Measurements from ENCODE around the gene KDR.

Gene KDR

DNA sequence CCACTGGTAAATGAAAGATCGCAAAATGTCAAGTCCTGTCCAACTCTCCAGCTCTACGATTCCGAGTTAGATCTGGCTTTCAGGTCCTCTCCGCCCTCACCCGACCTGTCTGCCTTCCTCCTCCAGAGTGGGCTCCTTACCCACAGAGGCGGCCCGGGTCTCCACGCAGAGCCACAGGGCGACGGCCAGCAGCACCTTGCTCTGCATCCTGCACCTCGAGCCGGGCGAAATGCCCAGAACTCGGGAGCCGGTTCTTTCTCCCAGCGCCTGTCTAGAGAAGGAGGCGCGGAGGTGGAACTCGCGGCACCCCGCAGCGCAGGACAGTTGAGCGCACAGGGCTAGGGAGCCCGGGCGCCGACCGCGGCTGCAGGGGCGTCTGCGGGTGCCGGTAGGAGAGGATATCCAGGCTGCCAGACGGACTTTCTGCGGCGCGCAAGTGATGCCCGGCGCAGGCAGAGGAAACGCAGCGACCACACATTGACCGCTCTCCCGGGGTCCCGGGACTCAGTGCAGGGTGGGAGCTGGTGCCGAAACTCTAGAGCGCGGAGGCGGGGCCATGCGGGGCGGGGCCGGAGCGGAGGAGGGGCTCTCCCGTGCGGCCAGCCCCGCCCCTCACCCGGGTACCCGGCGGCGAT lies at the start of gene KDR:
Gene KDR (minus strand): TSS at position 509 of the 635 bp plus-strand sequence. CDS start 302 bp downstream, at position 207.
- DNase-seq, result no peak

DNA sequence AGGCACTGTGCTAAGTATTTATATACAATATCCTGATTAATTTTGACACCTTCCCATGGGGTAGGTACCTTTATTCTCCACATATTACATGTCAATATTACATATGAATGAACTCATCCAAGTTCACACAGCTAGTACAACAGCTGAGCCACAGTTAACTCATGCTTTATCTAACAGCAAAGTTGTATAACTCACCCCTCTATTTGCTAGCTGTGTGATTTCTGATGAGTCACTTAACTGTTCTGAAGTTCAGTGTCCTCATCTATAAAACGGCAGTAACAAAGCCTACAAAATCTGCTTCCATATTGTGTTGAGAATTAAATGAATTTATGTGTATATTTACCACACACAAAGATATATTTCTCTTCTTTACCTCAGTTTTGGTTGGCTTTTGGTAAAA lies 48.2 kb upstream of the KDR start:
- no peak for DNase-seq

DNA sequence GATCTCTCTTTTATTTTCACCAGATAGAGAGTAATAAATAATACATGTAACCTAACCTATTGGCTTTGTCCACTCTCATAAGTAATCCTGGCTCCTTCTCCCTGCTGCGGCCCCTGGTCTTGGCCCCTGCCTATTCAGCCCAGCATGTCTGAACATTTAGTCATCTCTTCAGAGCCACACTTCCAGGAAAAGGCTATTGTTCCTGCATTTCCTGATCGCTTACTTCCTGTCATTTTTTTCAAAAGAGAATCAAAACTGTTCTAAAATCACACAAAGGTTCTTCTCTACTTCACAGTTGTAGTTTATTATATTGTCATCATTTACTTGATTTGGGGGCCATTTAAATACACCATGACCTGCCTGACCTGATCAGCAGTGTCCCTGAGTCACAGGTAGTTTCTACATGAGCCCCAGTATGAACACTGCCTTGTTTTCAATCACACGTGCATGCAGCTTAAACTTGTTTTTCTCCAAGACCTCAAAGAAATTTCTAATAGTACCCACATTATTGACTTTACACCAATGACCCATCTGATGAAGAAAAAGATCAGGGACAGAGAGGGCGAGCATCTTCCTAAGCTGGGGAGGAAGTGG lies 47.4 kb upstream of the KDR start:
- no peak for DNase-seq

DNA sequence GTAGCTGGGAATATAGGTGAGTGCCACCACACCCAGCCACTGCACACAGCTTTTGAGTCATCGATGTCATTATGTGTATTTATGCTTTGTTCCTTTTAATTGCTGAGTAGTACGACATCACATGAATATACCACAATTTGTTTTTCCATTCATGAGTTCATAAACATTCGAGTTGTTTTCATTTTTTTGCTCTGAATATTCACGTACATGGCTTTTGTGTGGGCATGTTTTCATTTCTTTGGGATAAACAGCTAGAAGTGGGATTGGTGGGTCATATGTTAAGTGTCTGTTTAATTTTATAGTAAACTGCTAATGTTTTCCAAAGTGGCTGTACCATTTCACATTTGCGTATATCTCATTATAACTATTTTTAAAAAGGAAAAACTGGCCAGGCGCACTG lies 45.1 kb upstream of the KDR start:
- no peak for DNase-seq

DNA sequence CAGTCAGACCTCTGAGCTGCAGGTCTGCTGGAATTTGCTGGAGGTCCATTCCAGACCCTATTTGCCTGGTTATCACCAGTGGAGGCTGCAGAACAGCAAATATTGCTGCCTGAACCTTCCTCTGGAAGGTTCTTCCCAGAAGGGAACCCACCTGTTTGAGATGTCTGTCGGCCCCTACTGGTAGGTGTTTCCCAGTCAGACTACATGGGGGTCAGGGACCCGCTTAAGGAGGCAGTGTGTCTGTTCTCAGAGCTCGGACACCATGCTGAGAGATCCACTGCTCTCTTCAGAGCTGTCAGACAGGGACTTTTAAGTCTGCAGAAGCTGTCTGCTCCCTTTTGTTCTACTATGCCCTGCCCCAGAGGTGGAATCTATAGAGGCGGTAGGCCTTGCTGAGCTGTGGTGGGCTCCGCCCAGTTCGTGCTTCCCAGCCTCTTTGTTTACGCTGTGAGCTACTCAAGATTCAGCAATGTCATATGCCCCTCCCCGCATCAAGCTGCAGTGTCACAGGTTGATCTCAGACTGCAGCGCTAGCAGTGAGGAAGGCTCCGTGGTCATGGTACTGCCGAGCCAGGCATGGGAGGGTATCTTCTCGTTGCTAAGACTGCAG lies 44.1 kb upstream of the KDR start:
- no peak for DNase-seq

DNA sequence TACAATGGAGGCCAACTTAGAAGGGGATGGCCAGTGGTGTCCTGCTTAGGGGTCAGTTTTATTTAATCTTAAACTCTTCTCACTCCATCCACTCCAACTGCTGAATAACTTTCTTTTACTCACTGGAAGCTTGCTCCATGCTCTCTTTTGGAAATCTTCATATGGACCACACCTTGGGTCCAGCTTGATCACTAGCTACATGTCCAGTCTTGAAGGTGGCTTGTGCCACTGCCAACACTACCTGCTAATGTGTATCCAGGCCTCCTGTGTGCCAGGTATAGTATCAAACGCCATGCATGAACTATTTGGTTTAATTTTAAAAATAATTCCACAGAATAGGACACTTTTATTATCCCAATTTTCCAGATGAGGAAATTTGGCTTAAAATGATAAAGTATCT lies 37.0 kb upstream of the KDR start:
- no peak for DNase-seq

DNA sequence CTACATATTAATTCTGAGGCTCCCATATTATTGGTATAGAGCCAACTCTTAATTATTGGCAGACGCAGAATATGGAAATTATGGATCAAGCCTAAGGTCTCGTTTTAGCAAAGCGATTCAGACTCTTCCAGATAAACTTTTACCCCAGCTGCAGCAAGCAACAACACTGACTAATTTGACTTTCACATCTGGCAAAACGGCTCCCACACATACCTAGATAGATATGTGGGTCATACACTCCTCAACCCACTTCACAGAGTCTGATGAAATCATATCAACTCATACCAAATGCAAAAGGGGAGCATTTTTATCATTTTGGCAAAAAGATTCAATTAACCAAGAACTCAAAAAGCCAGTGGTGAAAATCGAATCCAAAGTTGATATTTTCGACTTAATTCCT lies 36.3 kb upstream of the KDR start:
- no peak for DNase-seq

DNA sequence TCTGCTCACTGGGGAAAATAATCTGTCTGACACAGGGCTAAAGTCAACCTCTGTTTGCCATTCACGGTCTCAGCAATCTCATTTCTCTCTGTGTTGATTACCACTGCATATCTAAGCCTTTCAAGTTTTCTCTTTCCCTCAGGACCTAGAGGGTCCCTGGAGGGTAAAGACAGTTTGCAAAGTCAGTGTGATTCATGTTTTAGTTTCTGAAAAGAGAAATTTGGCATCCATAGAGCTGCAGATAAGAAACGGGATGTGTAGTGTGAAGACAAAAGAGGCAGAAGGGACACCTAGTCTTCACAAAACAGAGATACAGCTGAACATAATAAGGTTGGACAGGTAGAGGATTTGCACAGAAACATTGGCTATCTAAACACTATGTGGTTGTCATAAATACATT lies 34.5 kb upstream of the KDR start:
- no peak for DNase-seq

DNA sequence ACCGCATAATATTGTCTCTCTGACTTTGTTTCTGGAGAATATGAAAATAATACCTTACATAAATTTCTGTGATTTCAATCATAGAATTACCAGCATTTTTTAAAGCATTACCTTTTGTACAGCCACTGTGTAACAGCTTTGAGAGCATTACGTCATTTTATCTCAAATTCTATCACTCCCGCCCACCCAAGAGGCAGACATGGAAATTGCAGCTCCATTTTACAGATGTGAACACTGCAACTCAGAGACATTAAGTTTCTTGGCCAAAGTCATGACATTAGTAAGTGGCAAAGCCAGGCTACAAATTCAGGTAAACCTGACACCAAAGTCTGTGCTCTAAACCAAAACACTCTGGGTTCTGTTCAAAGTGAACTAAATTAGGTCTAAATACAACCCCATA lies 33.6 kb upstream of the KDR start:
- no peak for DNase-seq

DNA sequence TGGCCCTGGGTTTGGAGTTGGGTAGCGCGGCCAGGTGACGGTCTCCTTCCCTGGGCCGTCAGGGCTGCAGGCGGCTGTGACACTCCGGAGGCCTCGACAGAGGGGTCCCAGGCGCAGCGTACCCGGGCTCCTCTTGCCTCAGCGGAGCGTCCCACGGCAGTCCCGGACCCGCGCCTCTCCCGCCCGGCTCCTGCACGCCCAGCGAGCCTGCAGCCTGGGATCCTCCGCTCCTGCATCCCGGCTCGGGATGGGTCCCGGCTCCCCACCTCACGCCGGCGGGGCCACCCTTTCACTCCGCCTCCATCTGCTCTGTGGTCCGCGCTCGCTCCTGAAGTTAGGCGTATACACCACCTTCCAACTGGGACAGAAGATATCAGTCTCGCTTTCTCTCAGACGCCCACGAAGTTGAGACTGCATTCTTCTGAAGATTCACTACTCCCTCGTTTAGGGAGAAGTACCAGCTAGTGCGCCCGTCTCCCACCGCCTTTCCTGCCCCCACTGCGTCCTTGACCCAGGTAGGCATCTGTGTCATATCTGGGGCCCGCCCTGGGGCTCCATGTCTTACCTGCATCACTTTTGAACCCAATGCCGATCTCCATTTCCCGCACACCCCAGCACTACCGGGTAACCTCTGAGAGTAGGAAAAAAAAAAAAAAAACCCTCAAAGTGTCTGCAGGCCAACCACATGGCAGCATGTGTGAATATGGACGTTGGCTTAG lies 32.3 kb upstream of the KDR start:
- DNase-seq, result no peak

DNA sequence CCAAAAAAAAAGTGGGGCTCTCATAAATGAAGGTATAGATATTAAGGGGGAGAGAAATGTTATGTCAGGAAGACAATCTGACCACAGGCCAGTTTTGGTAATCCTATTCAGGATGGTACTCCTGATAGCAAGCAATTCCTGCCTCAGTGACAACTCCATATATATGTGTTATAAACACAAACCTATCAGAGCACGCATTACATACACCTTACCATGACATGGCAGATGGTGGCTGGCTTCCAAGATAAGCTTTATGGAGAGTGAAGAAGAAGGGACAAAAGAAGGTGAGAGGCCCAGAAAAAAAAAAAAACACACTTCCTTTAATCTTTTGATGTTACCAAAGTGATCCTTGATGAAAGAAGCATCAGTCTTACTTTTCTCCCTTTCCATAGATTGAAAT lies 29.5 kb upstream of the KDR start:
- no peak for DNase-seq

DNA sequence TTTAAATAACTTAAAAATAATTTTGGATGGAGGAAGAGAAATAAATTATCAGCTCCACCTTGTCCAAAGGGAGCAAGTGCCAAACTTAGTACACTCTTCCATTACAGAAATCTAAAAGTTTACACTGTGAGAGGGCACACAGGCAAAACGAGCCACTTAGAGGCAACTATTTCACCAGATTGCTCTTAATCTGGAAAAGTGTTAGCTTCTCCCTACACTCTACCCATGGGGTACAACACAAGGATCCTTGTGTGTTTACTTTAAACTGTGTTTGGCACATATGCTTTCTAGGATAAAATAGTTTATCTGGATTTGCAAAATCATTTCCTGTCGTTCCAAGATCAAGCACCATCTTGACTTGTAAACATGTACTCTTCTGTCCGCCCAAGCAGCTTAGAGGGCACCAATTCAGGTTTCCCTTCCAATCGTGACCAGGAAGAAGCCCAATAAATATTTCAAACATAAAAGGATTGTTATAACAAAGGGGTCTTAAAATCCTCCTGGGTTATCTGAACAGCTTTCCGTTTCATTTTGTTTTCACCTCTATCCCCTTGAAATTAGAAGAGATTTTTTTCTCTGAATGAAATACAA lies 29.0 kb upstream of the KDR start:
- no peak for DNase-seq

DNA sequence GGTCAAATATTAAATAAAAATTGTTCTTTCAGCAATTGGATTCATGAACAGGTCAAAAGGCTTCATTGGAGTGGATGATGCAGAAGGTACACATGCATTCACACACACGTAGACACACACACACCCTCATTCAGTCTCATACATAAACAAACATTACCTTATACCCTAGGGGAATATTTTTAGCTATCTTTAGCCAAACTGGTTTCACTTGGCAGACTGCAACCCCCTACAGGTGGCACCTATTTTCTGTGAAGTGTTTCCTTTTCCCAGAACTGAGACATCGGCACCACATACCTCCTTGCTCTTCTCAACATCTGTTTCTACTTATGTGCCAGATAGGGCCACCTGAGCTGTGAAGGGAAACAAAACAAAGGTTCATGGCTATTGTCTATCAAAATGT lies 18.5 kb upstream of the KDR start:
- no peak for DNase-seq

DNA sequence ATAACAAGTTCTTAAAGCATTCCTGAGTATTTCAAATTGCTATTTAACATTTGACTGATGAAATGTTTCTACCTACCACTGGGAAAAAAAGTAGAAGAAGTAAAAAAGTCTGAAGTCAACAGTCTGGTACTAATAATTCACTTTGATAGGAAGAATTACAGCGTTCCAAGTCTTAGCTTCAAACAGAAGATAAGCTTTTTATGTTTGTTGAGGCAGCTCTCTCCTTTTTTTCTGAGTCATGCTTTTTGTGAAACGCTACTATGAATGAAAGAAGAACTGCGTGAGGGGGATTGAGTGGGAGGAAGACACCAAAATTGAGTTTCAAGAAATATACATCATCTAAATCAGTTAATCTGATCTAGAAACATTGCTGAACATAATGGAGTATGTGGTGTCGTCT lies 13.0 kb upstream of the KDR start:
- no peak for DNase-seq

DNA sequence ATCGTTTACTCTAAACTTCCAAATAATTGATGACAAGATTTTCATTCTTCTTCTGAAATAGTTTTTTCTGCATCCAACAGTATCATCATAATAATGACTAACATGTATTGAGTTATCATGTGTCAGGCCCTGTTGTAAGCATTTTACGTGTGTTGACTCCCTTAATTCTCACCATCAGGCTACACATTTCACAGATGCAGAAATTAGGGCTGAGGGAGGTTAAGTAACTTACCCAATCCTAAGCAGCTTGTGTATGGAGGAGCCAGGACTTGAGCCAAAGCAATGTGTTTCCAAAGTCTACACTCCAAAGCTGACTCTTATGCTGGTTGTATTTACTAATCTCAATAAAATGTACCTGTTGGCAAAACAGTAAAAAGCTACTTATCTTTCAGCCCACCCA lies 11.2 kb upstream of the KDR start:
- DNase-seq, result no peak

DNA sequence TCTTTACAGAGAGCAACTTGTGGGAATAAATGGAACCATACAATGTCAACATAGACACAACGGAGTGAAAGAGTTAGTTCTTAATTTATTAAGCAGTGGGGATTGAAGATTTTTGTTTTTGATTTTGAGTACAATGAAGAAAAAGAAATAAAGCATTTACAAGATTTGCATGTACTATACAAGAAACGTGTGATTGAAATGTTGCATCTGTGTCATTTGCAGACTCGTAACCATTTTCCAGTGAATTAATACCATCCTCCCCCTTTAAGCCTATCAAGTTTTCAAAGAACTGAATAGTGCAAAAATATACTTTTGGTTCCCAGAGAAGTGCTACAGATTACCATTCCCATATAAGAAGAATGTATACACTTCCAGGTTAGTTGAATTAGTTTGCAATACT lies 8.6 kb upstream of the KDR start:
- no peak for DNase-seq

DNA sequence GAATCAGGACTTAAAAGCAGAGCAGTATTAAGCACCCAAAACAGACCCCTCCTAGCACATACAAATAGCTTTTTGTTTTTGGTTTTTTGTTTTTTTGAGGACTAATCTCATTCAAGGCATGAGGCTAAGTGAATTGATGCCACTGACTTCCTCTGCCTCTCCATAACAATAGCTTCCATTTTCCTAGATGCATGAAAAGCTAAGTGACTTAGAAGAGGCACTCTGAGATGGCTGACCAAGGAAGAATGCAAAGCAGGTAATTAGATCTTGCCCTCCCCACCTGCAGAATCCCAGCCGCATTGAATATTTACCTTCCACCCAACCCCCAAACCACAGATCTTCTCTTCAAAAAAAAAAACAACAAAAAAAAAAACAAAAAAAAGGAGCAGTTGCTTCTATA lies 7.4 kb upstream of the KDR start:
- DNase-seq, result no peak

DNA sequence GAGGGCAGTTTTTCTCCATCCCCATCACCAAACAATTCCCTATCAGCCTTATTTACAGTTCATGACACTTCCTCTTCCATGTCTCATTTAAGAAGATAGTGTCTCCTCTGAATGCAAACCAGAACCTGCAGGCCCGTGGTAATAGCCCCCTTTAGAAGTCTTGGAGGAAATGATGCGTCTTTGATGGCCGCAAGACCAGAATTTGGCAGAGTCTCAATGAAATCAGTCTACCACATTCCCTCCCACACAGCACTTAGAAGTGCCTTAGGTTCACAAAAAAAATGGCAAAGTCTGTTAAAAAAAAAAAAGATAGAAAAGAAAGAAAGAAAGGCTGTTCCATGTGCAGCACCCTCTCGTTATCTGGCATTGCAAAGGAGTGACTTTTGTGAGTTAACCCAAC lies 2.1 kb upstream of the KDR start:
- no peak for DNase-seq

DNA sequence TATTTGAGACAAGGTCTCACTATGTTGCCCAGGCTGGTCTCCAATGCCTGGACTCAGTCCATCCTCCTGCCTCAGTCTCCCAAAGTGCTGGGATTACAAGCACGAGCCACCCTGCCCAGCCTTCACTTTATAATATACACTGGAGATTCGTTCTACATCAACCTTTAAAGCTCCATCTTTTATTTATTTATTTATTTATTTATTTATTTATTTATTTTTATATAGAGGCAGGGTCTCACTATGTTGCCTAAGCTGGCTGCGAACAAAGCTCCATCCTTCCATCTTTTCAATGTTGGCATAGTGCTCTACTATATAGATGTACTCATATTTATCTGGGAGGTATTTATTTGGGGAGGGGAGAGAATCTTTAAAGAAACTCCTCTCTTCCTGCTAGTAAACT lies 1.7 kb upstream of the KDR start:
- DNase-seq, result no peak

DNA sequence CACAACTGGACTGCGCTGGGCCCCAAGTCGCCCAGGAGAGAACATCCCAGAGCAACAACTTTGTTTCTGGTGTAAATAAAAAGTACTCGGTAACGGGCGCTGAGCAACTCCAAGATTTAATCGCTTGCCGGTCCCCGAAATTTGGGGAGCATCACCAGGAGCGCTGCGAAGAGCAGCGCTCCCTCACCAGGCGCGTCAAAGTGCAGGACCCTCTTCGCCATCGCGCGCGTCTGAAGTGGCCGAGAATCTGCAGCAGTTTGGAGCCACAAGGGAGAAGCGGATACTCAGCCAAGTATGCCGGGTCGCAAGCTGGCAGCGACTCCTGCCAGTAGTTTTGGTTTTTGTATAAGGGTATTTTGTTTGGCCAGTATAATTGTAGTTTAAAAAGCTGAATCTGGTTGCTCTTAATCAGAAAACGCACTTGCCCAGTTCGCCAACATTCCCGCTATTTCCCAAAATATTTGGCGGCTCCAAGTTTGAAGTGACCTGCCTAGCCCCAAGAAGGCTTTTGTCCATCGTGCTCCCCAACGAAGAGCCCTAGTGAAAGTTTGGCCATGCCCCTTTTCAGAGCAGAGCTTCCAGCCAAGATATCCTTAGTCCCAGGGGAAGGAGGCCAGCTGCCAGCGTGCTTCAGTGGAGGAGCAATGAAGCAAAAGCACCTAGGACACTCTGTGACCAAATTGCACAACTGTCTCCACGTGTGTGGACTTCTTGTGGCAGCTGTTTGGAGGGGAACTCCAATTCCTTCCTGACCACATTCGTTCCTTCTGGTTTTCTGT lies 557 bp upstream of the KDR start:
- DNase-seq, result no peak

DNA sequence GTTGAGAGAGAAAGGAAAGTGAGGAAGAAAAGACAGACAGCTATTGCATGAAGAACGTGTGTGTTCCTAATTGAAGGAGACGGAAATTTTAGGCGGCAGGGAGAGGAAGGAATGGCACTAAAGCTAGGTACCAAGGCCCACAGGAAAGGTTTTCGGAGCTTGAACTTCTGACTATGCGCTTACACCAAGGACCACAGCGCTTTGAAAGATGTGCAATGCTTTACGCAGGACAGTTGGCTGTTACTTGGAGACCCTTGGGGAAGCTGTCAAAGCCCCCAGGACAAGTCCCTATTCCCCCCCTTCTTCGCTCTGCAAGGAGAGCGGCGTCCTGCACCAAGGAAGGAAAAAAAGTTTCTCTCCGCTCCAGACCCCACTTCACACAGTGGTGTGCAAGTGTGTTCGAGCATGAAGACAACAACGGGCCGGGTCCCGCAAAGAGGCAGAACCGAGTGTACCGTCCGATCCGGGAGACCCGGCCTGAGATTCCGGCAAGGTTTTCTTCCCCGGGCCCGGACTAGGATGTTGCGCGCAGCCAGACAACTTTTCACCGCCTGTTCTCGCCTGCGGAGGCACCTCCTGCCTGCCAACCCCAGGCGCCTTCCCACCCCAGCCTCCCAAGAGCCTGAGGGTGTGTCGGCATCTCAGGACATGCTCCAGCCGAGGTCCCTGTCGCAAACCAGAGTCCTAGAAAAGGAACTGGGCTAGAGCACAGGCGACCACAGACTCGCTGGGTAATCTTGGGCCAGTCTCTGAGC lies 896 bp downstream of the KDR start:
- no peak for DNase-seq

DNA sequence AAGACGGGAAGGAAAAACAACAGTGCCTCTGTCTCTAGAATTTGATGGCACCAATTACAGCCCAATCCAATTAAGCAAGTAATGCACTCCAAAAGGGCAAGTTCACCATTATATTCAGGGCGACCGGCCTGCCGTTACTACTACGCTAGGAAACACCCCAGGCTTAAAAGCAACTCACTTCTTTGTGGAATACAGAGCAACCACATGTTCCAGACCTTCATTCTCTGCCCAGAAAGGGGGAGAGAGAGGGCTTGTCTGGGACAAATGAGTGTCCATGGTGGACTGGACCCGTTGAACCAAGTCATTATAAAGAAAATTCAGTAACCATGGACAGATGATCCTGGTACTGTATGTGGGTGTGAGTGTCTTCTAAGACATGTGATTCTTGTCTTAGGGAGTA lies 1.6 kb downstream of the KDR start:
- no peak for DNase-seq

All from stimulated activated naive CD4-positive, alpha-beta T cell treated with Interleukin-2 at 50 U/mL for 16 hours (primary cell).